ENCODE results near the gene LY9.

LY9 gene

DNA sequence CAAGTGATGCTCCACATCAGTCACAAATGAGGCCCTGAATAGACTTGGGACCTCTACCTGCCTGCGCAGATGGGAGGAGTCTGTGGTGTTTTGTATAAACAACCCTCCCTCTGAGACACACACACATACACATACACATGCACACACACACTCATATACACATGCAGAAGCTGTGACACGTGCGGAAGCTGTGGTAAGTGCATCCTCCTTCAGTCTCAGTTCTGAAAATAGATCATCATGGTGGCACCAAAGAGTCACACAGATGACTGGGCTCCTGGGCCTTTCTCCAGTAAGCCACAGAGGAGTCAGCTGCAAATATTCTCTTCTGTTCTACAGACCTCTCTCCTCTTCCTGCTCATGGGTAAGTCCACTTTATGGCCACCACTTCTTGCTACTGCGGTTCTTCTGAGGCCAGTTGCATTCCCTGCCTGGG is at the start of gene LY9:
TSS of gene LY9 (plus strand) at position 224 of the 433 bp plus-strand sequence. CDS start at position 238, 14 bp downstream.
- peak; percentile 54 to 69 (median 69) for DNase-seq (ENCODE audit: low read depth in 2 of 3, low spot score in 1 of 3)

GRCh38 chr1:160746836-160747500 is 49.0 kb upstream of the LY9 start:
- DNase-seq (ENCODE audit: low read depth in 2 of 3, low spot score in 1 of 3): no peak

GRCh38 chr1:160747717-160748116 is 48.3 kb upstream of the LY9 start:
- no peak for DNase-seq (ENCODE audit: low read depth in 2 of 3, low spot score in 1 of 3)

- DNase-seq (ENCODE audit: low read depth in 2 of 3, low spot score in 1 of 3): no peak
Observed at GRCh38 chr1:160748181-160748877, 47.6 kb upstream of the LY9 start.

GRCh38 chr1:160748878-160749269 is 47.1 kb upstream of the LY9 start:
- no peak for DNase-seq (ENCODE audit: low read depth in 2 of 3, low spot score in 1 of 3)

DNA sequence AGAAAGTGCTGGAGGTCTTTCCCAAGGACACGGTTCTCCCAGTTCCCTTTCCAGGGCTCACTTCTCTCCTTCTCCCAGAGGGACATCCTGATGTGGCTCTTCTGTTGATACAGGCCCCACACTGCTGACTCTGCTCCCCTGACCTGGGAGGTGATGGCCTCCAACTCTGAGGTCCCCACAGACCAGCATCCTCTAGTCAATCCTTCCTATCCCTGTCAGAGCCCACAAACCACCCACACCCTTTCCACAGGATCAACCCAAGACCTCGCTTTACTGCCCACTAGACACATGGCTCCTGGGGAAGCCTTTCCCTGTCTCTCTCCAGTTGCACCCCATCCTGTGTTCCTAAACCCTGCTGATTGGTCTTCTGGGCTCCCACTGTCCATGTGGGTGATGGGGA is 45.4 kb upstream of the LY9 start:
- no peak for DNase-seq (ENCODE audit: low read depth in 2 of 3, low spot score in 1 of 3)

- DNase-seq (ENCODE audit: low read depth in 2 of 3, low spot score in 1 of 3): no peak
Observed at GRCh38 chr1:160752406-160752805, 43.6 kb upstream of the LY9 start.

DNA sequence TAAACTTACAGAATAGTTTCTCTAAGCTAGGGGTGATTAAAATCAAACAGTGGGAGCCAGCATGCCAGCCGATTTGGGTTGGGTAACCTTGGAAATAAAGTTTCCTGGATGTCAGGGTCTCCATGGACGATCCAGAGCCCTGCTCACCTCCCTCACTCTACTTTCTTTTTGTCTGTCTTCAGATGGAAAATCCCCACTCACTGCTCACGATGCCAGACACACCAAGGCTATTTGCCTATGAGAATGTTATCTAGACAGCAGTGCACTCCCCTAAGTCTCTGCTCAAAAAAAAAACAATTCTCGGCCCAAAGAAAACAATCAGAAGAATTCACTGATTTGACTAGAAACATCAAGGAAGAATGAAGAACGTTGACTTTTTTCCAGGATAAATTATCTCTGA is 43.0 kb upstream of the LY9 start:
- DNase-seq (ENCODE audit: low read depth in 2 of 3, low spot score in 1 of 3): no peak

GRCh38 chr1:160753594-160753993 is 42.4 kb upstream of the LY9 start:
- no peak for DNase-seq (ENCODE audit: low read depth in 2 of 3, low spot score in 1 of 3)

DNA sequence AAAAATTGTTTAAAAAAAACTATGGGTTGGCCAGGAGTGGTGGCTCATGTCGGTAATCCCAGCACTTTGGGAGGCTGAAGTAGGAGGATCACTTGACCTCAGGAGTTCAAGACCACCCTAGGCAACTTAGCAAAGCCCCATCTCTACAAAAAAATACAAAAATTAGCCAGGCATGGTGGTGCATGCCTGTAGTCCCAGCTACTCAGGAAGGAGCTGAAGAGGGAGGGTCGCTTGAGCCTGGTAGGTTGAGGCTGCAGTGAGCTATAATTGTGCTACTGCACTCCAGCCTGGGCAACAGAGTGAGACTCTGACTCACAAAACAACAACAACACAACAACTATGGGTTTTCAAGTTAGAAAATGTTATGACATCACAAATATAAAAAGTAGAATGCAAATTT is 40.5 kb upstream of the LY9 start:
- no peak for DNase-seq (ENCODE audit: low read depth in 2 of 3, low spot score in 1 of 3)

GRCh38 chr1:160755911-160756848 is 39.8 kb upstream of the LY9 start:
- DNase-seq (ENCODE audit: low read depth in 2 of 3, low spot score in 1 of 3): no peak

DNA sequence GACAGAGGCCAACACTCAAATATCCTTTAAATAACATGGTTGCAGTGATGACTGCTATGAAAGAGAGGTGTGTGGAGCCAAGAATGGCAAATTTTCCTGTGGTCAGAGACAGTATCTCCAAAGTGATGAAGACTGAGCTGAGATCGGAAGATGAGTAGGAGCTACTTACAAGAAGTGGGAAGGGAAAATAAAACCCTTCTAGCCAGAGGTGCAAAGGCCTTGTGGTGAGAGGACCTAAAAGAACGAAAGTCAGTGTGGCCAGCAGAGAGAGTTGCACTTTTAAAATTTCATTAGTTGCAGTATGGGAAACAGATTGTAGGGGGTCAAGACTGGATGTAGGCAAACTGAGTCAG is 39.1 kb upstream of the LY9 start:
- DNase-seq (ENCODE audit: low read depth in 2 of 3, low spot score in 1 of 3): no peak

DNA sequence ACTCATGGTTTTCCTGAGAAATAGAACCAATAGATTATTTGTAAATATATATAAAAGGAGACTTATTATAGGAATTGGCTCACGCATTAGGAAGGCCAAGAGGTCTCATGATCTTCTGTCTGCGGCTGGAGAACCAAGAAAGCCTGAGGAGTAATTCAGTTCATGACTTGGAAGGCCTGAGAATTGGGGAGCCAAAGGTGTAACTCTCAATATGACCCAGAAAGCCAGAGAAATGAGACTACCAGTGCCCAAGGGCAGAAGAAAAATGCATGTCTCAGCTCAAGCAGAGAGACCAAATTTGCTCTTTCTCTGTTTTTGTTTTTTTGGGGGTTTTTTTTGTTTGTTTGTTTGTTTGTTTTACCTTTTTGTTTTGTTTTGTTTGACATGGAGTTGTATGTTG is 37.5 kb upstream of the LY9 start:
- DNase-seq (ENCODE audit: low read depth in 2 of 3, low spot score in 1 of 3): no peak

DNA sequence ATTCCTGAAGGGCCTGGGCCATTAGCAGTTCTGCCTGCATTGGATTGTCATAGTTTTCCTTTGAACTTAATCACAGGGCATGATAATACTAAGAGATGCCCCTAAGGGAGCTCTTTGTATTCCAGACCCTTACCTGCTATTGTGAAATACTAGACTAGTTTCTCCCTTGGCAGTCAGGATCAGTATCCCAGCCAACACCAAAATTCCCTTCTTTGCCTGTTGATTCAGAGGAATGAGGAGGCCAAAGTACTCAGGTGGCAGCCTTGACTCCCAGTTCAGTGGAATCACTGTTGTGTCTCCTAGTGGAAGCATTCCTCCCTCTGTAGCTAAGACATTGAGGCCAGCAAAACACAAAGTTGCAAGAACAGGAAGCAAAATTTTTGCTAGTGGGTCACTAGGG is 36.2 kb upstream of the LY9 start:
- no peak for DNase-seq (ENCODE audit: low read depth in 2 of 3, low spot score in 1 of 3)

DNA sequence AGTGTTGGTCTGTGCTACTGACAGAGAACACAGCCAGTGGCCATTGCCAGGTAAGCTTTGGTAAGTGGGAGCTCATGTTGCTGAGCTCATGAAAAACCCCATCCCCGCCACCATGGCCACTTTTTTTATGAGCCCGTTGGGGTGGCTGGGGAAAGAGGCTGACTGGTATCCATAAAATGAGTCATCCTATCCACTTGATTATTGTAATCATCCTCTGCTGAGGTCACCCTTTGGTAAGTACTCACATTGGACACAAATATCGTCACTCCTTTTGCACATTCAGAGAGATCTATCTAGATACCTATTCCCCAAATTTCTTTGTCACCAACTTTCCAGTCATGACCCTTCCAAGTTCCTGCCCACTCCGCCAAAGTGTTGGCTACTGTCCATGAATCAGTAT is 34.9 kb upstream of the LY9 start:
- no peak for DNase-seq (ENCODE audit: low read depth in 2 of 3, low spot score in 1 of 3)

- no peak for DNase-seq (ENCODE audit: low read depth in 2 of 3, low spot score in 1 of 3)
Observed at GRCh38 chr1:160761886-160762285, 34.1 kb upstream of the LY9 start.

DNA sequence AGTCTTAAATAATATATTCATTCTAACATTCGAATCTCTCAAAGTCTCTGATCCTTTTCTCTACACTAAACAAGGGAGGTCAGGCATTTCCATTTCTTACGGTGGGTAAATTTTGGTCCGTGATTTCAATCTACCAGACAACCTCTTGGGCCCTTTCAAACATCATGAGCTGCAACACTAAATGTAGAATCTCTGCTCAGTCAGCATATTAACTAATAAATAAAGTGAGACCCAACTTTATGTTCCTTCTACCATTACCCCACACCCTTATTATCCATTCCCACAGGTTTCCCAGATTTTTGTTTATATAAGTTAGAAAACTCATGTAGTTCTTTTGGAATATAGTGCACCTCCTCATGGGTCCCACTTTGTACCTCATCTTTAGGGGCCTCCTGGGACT is 32.0 kb upstream of the LY9 start:
- DNase-seq (ENCODE audit: low read depth in 2 of 3, low spot score in 1 of 3): no peak

DNA sequence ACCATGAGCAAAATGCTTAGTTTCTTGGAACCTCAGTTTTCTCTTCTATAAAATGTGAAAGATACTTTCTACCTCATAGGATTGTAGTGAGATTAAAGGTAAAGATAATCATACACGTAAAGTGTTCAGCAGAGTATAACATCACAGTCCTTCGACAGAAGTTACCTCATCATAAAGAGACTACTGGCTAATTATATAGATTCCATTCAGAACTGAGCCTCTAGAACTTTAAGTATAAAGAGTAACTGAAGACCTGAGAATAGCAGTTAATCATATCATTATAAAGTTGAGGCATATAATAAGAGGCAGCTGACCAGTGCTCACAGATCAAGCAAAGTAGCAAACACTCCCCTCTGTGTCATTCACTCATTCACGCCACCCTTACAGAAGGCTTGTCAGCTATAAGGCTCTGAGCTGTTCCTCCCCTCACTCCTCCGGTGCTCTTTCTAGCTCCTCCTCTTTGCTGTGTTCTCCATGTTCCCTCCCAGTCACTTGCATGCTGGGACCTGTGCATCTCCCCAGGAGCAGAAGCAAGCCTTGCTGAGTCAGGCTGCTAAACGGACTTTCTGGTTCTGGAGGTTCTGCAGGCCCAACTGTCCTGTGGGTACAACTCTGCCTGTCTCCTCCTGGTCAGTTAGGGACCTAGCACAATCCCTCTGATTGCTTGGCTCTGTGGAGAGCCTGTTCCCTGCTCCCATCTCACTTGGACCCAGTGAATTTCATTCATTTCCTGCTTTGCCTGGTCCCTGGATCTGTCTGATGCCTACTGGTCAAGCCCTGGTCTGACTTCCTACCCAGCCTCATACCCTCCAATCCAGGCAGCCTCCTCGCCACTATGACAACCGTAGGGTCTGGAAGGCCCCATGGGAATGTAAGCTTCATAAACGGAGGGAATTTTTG is 28.3 kb upstream of the LY9 start:
- peak in 2 of 3 donors; percentile 36 to 37 for DNase-seq (ENCODE audit: low read depth in 2 of 3, low spot score in 1 of 3)

- peak; percentile 71 to 83 (median 79) for DNase-seq (ENCODE audit: low read depth in 2 of 3, low spot score in 1 of 3)
Observed at GRCh38 chr1:160768295-160768657, 27.7 kb upstream of the LY9 start.

DNA sequence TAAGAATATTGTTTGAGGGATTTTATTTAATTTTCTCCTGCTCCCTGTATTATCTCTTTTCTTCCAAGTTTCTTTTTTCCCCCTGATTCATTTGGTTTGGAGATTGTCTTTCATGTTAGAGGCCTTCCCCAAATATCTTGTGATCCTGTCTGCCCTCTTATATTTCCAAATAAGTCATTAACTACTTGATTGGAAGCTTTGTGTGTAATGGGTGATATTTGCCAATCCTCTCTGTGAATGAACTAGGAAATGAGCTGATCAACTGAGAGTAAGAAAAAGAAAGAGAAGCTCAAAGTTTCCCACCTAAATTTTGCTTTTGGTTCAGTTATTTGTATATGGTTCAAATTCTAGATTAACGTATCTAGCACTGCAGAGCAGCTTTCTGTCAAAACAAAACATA is 23.6 kb upstream of the LY9 start:
- no peak for DNase-seq (ENCODE audit: low read depth in 2 of 3, low spot score in 1 of 3)

- DNase-seq (ENCODE audit: low read depth in 2 of 3, low spot score in 1 of 3): no peak
Observed at GRCh38 chr1:160773093-160773492, 22.9 kb upstream of the LY9 start.

Data from stimulated activated CD4-positive, alpha-beta T cell treated with anti-CD3 and anti-CD28 coated beads, Interleukin-12 subunit alpha, Interleukin-12 subunit beta, amount 100 ng/mL, for 48 hours (primary cell).